HCT116 (cell line): ENCODE measurements around the gene LHX1. TPM values are rescaled to one million over a fixed set of nuclear protein-coding genes. Genes with fewer than 3 reads are reported as not detected.

Experiments
- ATAC-seq: fragments of 200-7000 bp; cut with Tn5 transposase; 2 replicates; pipeline ENCODE4 v1.9.1; 2020; ENCODE audit warnings: mild to moderate bottlenecking, moderate library complexity
- BruUV-seq: library from RNA; stranded (reverse); fragments of 400-500 nt; replicated peaks from 2 replicates; lab custom pipeline; 2021; lab: Mats Ljungman, UMichigan
- CTCF ChIA-PET: fragments of 300-600 bp; sonication (Branson Sonifier 250); formaldehyde crosslinking; loops from one replicate; lab custom pipeline; 2021; ENCODE audit warnings: antibody characterized with exemption; lab: Charles Lee
- POLR2A ChIA-PET: fragments of 300-600, 350-600 bp; sonication (Branson Sonifier 250); formaldehyde crosslinking; loops from one replicate; lab custom pipeline; 2021; ENCODE audit warnings: antibody characterized with exemption; lab: Charles Lee
- RAD21 ChIA-PET, 2 experiments: fragments of 300-600 bp; sonication (Branson Sonifier 250); formaldehyde crosslinking; loops; one replicate each; lab custom pipeline; 2023; ENCODE audit warnings: low total read pairs in 2 of 2; ENCODE audit not compliant: uncharacterized antibody in 2 of 2, unreplicated experiment in 2 of 2, low non-redundant PET in 1 of 2; lab: Charles Lee
- DNase-seq: peaks from one replicate; pipeline ENCODE4 v3.0.0-alpha.2; 2010; ENCODE audit warnings: low read depth, low spot score
- H2AFZ ChIP-seq: fragments of 200-600 bp; shearing (Covaris generic), sonication (generic); 2 replicates; pipeline ENCODE4 v1.6.1; 2017; ENCODE audit warnings: low read depth, mixed run types, mixed read lengths, antibody characterized with exemption, low read length; ENCODE audit not compliant: poor library complexity, severe bottlenecking
- H3K27ac ChIP-seq: 2 replicates; pipeline ENCODE4 v1.5.1; 2012; ENCODE audit warnings: low read depth, low read length
- H3K27me3 ChIP-seq: fragments of 200-600 bp; sonication (generic); 2 replicates; pipeline ENCODE4 v1.6.1; 2016; ENCODE audit warnings: mixed run types, low read length, mixed read lengths; ENCODE audit not compliant: insufficient read depth
- H3K36me3 ChIP-seq, 2 experiments: fragments of 200-500 bp in 1 of 2; fragments of 200-600 bp in 1 of 2; sonication (Bioruptor generic) in 1 of 2; sonication (generic) in 1 of 2; 2 replicates each; pipeline versions ENCODE4 v1.5.1 to v1.6.1; 2014 to 2016; ENCODE audit warnings: low read length in 2 of 2, inconsistent platforms in 1 of 2, mixed read lengths in 1 of 2, mixed run types in 1 of 2; ENCODE audit not compliant: insufficient read depth in 2 of 2, control insufficient read depth in 1 of 2
- H3K4me1 ChIP-seq, 2 experiments: fragments of 200-600 bp in 1 of 2; sonication (generic) in 1 of 2; 2 replicates each; pipeline versions ENCODE4 v1.5.1 to v1.6.1; 2012 to 2017; ENCODE audit warnings: low read length in 2 of 2, inconsistent platforms in 1 of 2, mild to moderate bottlenecking in 1 of 2, mixed read lengths in 1 of 2, mixed run types in 1 of 2, moderate library complexity in 1 of 2; ENCODE audit not compliant: insufficient read depth in 2 of 2, control insufficient read depth in 1 of 2
- H3K4me2 ChIP-seq: fragments of 200-600 bp; sonication (generic); 2 replicates; pipeline ENCODE4 v1.6.1; 2017; ENCODE audit warnings: mixed run types, low read length, mixed read lengths
- H3K4me3 ChIP-seq, 2 experiments: fragments of 200-600 bp in 1 of 2; sonication (generic) in 1 of 2; replicated peaks in 1 of 2; 2 replicates each; pipeline ENCODE4 v1.5.1; 2011 to 2016; ENCODE audit warnings: low read length in 2 of 2, control low read depth in 1 of 2, low read depth in 1 of 2, mild to moderate bottlenecking in 1 of 2, mixed read lengths in 1 of 2, mixed run types in 1 of 2
- H3K79me2 ChIP-seq: fragments of 200-600 bp; sonication (generic); 2 replicates; pipeline ENCODE4 v1.6.1; 2017; ENCODE audit warnings: mild to moderate bottlenecking, mixed run types, low read length, moderate library complexity, mixed read lengths; ENCODE audit not compliant: insufficient read depth
- H3K9ac ChIP-seq: fragments of 200-600 bp; sonication (generic); 2 replicates; pipeline ENCODE4 v1.6.1; 2016; ENCODE audit warnings: low read length, mixed read lengths
- H3K9me2 ChIP-seq: fragments of 200-600 bp; sonication (generic), shearing (Covaris generic); 2 replicates; pipeline ENCODE4 v1.6.1; 2017; ENCODE audit warnings: mixed run types, mild to moderate bottlenecking, moderate library complexity; ENCODE audit not compliant: insufficient read depth
- H3K9me3 ChIP-seq, 2 experiments: fragments of 200-500 bp in 1 of 2; fragments of 200-600 bp in 1 of 2; sonication (Bioruptor generic) in 1 of 2; sonication (generic) in 1 of 2; 2 replicates each; pipeline ENCODE4 v1.6.1; 2014 to 2017; ENCODE audit warnings: low read length in 2 of 2, mixed read lengths in 2 of 2, inconsistent platforms in 1 of 2, low read depth in 1 of 2, mild to moderate bottlenecking in 1 of 2, mixed run types in 1 of 2, moderate library complexity in 1 of 2; ENCODE audit not compliant: control insufficient read depth in 1 of 2, insufficient read depth in 1 of 2
- H4K20me1 ChIP-seq: fragments of 200-600 bp; sonication (generic), shearing (Covaris generic); 2 replicates; pipeline ENCODE4 v1.6.1; 2017; ENCODE audit warnings: mixed run types, mild to moderate bottlenecking, moderate library complexity; ENCODE audit not compliant: insufficient read depth
- ATF3 ChIP-seq: IDR thresholded peaks from 2 replicates; pipeline ENCODE4 v1.6.1; 2012
- CTCF ChIP-seq, 3 experiments: fragments of 200-600 bp in 1 of 3; sonication (generic) in 1 of 3; IDR thresholded peaks in 2 of 3; conservative IDR thresholded peaks in 1 of 3; 2 replicates each; pipeline ENCODE4 v1.5.1; 2012 to 2017; ENCODE audit warnings: low read depth in 2 of 3, low read length in 2 of 3, antibody characterized with exemption in 1 of 3, borderline replicate concordance in 1 of 3, control low read depth in 1 of 3, mild to moderate bottlenecking in 1 of 3, mixed read lengths in 1 of 3, mixed run types in 1 of 3, moderate library complexity in 1 of 3; ENCODE audit not compliant: insufficient read depth in 1 of 3
- EGR1 ChIP-seq: IDR thresholded peaks from 2 replicates; pipeline ENCODE4 v1.6.1; 2012; ENCODE audit warnings: low read depth
- EZH2 ChIP-seq: fragments of 200-600 bp; sonication (generic); IDR thresholded peaks from 2 replicates; pipeline ENCODE4 v1.6.1; 2017; ENCODE audit warnings: antibody characterized with exemption, mixed run types
- EZH2phosphoT487 ChIP-seq: fragments of 200-600 bp; IDR thresholded peaks from 2 replicates; pipeline ENCODE4 v1.6.1; 2018; ENCODE audit warnings: antibody characterized with exemption, borderline replicate concordance
- FOSL1 ChIP-seq: IDR thresholded peaks from 2 replicates; pipeline ENCODE4 v1.6.1; 2012; ENCODE audit warnings: low read depth
- MAX ChIP-seq: IDR thresholded peaks from 2 replicates; pipeline ENCODE4 v1.6.1; 2012
- POLR2A ChIP-seq: IDR thresholded peaks from 2 replicates; pipeline ENCODE4 v1.7.0; 2011; ENCODE audit warnings: borderline replicate concordance; ENCODE audit not compliant: insufficient read depth, insufficient read length; ENCODE audit errors: extremely low read depth
- RAD21 ChIP-seq: IDR thresholded peaks from 2 replicates; pipeline ENCODE4 v1.6.1; 2012; ENCODE audit warnings: low read depth, mild to moderate bottlenecking
- REST ChIP-seq: IDR thresholded peaks from 2 replicates; pipeline ENCODE4 v1.6.1; 2012; ENCODE audit warnings: low read depth
- SP1 ChIP-seq: IDR thresholded peaks from 2 replicates; pipeline ENCODE4 v1.6.1; 2012; ENCODE audit warnings: low read depth
- TCF7L2 ChIP-seq: IDR thresholded peaks from 2 replicates; pipeline ENCODE4 v1.7.0; 2011; ENCODE audit warnings: borderline replicate concordance, inconsistent platforms; ENCODE audit not compliant: insufficient read depth, insufficient read length; ENCODE audit errors: extremely low read depth
- ZBTB33 ChIP-seq: IDR thresholded peaks from 2 replicates; pipeline ENCODE4 v1.6.1; 2011; ENCODE audit warnings: mild to moderate bottlenecking, low read length, moderate library complexity; ENCODE audit not compliant: insufficient replicate concordance; ENCODE audit errors: extremely low read depth
- ZNF274 ChIP-seq: fragments of 200-500 bp; sonication (Bioruptor generic); IDR thresholded peaks from 2 replicates; pipeline ENCODE4 v1.6.1; 2014; ENCODE audit warnings: mild to moderate bottlenecking, low read depth, low read length, inconsistent platforms
- intact Hi-C: fragments of 100-400 bp; cut with micrococcal nuclease; formaldehyde crosslinking; loops from 2 replicates; pipeline ENCODE4 v1.10.0; 2022
- total RNA-seq: library from RNA; stranded (reverse); gene quantifications from one replicate; pipeline ENCODE4 v1.2.1, GENCODE V29; 2021; ENCODE audit not compliant: unreplicated experiment

The LHX1 gene
- total RNA-seq, 1 experiment from 2014 or later, result 0.44 TPM

GRCh38 chr17:36932383-36932693 lies 4.9 kb upstream of the LHX1 start (continued):
- TF ChIP-seq CTCF (IDR thresholded peaks at IDR 0.05 in 2 of 3, conservative IDR thresholded peaks at IDR 0.05 in 1 of 3; ENCODE audit: borderline replicate concordance in 1 of 3, insufficient read depth in 1 of 3, low read depth in 2 of 3, low read length in 2 of 3), result no peak
- TF ChIP-seq, all 23 proteins: peak for 0

- ChIA-PET POLR2A (interaction anchor here (1.0 kb wide), 1 partner anchor 12 kb away, joined by 4 read pairs; no protein-coding TSS in a partner anchor), RAD21 (no interaction called here), CTCF (no interaction called here)
- H2AFZ ChIP-seq, result no peak overlapping the region
- no peaks in the 10 kb centered on the region for H3K9me3 ChIP-seq
- H3K4me3 ChIP-seq, result no peak overlapping the region
- no peak for TF ChIP-seq RAD21
- no peak for TF ChIP-seq TCF7L2
- TF ChIP-seq REST, result no peak
- no peak for TF ChIP-seq EZH2phosphoT487
- TF ChIP-seq ATF3, result no peak
- TF ChIP-seq ZBTB33, result no peak
- no peak for TF ChIP-seq FOSL1
- TF ChIP-seq POLR2A, result no peak
- TF ChIP-seq SP1, result no peak
- TF ChIP-seq EGR1, result no peak
- no peak for TF ChIP-seq ZNF274
- no peak for TF ChIP-seq MAX
- no peak for TF ChIP-seq EZH2
- no peak overlapping the region for H3K27ac ChIP-seq
- intact Hi-C loops, result no loop called here
- DNase-seq, result no peak
- no peak overlapping the region for H3K4me2 ChIP-seq
- no TSS peak for BruUV-seq
- ATAC-seq, result no peak
- no peaks in the 10 kb centered on the region for H3K79me2 ChIP-seq
- H3K27me3 ChIP-seq, result no peaks in the 10 kb centered on the region
- no peaks in the 10 kb centered on the region for H3K9me2 ChIP-seq
- no peaks in the 10 kb centered on the region for H4K20me1 ChIP-seq
- no peaks in the 10 kb centered on the region for H3K36me3 ChIP-seq
- peaks cover 2 to 13% of the 10 kb centered on the region in 2 experiments; a peak in 2 of 4 replicates for H3K4me1 ChIP-seq
- H3K9ac ChIP-seq, result no peak overlapping the region
Observed at GRCh38 chr17:36932694-36933511, 4.4 kb upstream of the LHX1 start.
